GM10248 (cell line): ENCODE measurements around the gene KIF3A.

ENCODE experiments used
- CTCF ChIA-PET: fragments of 300-600 bp; sonication (Branson Sonifier 250); formaldehyde crosslinking; extraction: SDS; loops from one replicate; lab custom pipeline; 2021; ENCODE audit warnings: antibody characterized with exemption; lab: Yijun Ruan, JAX
- POLR2A ChIA-PET: fragments of 350-650 bp; sonication (Branson Sonifier 250); formaldehyde crosslinking; extraction: SDS; loops from one replicate; lab custom pipeline; 2020; ENCODE audit warnings: antibody characterized with exemption; lab: Yijun Ruan, JAX
- DNase-seq: peaks from one replicate; pipeline ENCODE4 v3.0.0; 2012; ENCODE audit errors: extremely low spot score
- TF ChIP-seq, protein P1 (sequence below): IDR thresholded peaks from 2 replicates; pipeline ENCODE4 v1.5.1; 2012; ENCODE audit warnings: mild to moderate bottlenecking, low read depth; ENCODE audit errors: extremely low read depth, missing control alignments, control extremely low read depth

Gene KIF3A

DNA sequence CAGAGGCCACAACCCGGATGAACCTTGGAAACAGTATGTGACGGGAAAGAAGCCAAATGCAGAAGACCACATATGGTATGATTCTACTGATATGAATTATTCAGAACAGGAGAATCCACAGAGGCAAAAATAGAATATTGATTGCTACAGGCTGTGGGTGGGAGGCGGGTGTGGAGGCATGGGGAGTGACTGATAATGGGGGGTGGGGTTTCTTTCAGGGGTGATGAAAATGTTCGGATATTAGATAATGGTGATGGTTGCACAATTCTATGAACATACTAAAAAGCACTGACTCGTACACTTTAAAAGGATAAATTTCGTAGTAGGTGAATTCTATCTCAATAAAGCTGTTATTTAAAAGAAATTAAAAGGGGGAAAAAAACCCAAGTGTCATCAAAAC, 52.9 kb downstream of the KIF3A start:
- DNase-seq = no peak
- ChIA-PET POLR2A (no interaction called here), CTCF (interaction anchor here (1.0 to 3.3 kb wide), 3 partner anchors 9 to 24 kb away, joined by 3 to 10 read pairs (median 4); no protein-coding TSS in a partner anchor)
- TF ChIP-seq, protein P1, sequence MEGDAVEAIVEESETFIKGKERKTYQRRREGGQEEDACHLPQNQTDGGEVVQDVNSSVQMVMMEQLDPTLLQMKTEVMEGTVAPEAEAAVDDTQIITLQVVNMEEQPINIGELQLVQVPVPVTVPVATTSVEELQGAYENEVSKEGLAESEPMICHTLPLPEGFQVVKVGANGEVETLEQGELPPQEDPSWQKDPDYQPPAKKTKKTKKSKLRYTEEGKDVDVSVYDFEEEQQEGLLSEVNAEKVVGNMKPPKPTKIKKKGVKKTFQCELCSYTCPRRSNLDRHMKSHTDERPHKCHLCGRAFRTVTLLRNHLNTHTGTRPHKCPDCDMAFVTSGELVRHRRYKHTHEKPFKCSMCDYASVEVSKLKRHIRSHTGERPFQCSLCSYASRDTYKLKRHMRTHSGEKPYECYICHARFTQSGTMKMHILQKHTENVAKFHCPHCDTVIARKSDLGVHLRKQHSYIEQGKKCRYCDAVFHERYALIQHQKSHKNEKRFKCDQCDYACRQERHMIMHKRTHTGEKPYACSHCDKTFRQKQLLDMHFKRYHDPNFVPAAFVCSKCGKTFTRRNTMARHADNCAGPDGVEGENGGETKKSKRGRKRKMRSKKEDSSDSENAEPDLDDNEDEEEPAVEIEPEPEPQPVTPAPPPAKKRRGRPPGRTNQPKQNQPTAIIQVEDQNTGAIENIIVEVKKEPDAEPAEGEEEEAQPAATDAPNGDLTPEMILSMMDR = no peak

- TF ChIP-seq, protein P1 = no peak
- no peak for DNase-seq
- ChIA-PET CTCF (interaction anchor here (0.9 to 1.7 kb wide), 6 partner anchors 8 to 47 kb away, joined by 3 to 6 read pairs (median 4); partner anchors contain the start of gene IL4), POLR2A (no interaction called here)
These were observed 55.4 kb downstream of the KIF3A start for GRCh38 chr5:132681983-132682382.

GRCh38 chr5:132681476-132681831, 55.9 kb downstream of the KIF3A start:
- CTCF ChIA-PET = interaction anchor here (0.9 to 1.5 kb wide), 4 partner anchors 8 to 47 kb away, joined by 3 to 6 read pairs (median 3); no protein-coding TSS in a partner anchor
- TF ChIP-seq, protein P1 = no peak
- POLR2A ChIA-PET = no interaction called here
- DNase-seq = no peak

- DNase-seq = no peak
- ChIA-PET POLR2A (no interaction called here), CTCF (interaction anchor here (0.9 to 1.5 kb wide), 3 partner anchors 9 to 48 kb away, joined by 3 to 6 read pairs (median 3); no protein-coding TSS in a partner anchor)
- TF ChIP-seq, protein P1 = no peak
These were observed 56.4 kb downstream of the KIF3A start for GRCh38 chr5:132680780-132681475.

DNA sequence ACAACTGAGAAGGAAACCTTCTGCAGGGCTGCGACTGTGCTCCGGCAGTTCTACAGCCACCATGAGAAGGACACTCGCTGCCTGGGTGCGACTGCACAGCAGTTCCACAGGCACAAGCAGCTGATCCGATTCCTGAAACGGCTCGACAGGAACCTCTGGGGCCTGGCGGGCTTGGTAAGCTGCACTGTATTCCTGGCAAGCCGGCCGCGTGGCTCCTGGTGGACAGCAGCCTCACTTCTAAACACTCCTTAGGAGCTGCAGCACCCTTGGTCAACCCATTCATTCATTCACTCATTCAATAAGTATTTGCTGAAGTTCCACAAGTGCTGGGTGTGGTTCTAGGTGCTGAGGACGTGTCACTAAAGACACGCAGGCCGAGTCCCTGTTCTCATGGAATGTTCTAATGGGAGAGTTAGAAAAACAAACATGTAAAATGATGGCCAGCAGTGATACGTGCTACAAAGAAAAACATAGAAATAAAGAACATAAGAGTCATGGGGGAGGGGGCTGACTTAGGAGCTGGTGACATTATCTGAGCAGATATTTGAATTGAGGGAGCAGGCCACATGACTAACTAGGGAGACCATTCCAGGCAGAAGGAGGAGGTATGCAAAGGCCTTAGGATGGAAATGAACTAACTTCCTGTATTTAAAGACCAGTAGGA, 57.5 kb downstream of the KIF3A start:
- POLR2A ChIA-PET = no interaction called here
- TF ChIP-seq, protein P1 = no peak
- DNase-seq = no peak
- CTCF ChIA-PET = interaction anchor here (1.1 to 9.2 kb wide), 3 partner anchors 17 to 74 kb away, joined by 4 to 78 read pairs (median 5); partner anchors contain the start of gene IL13

GRCh38 chr5:132679166-132679565, 58.2 kb downstream of the KIF3A start:
- ChIA-PET POLR2A (no interaction called here), CTCF (interaction anchor here (1.1 to 9.2 kb wide), 4 partner anchors 9 to 74 kb away, joined by 4 to 78 read pairs (median 8); partner anchors contain the start of gene IL13)
- DNase-seq = no peak
- TF ChIP-seq, protein P1 = no peak
